Endothelial cell of umbilical vein (primary cell): ENCODE data around the gene ZNF329. TPM values are rescaled to one million over a fixed set of nuclear protein-coding genes. Genes with fewer than 3 reads are reported as not detected.

Experiments
- BruUV-seq: library from RNA; stranded (reverse); fragments of 400-500 nt; replicated peaks from 2 replicates; lab custom pipeline; 2021; lab: Mats Ljungman, UMichigan
- CTCF ChIA-PET: fragments of 300-600, 350-600 bp; sonication (Branson Sonifier 250); formaldehyde crosslinking; loops from one replicate; lab custom pipeline; 2021; ENCODE audit warnings: antibody characterized with exemption, inconsistent platforms; lab: Charles Lee
- POLR2A ChIA-PET: fragments of 300-600, 350-600 bp; sonication (Branson Sonifier 250); formaldehyde crosslinking; loops from one replicate; lab custom pipeline; 2021; ENCODE audit warnings: antibody characterized with exemption, inconsistent platforms; lab: Charles Lee
- DNase-seq: peaks from one replicate; pipeline ENCODE4 v3.0.0-alpha.2; 2011; ENCODE audit warnings: low read depth, low spot score
- FAIRE-seq: peaks from 2 replicates; lab custom pipeline; 2011; peaks lifted over from hg19 to GRCh38; lab: Jason Lieb, UNC
- H2AFZ ChIP-seq: 2 replicates; pipeline ENCODE4 v1.6.0; 2012; ENCODE audit warnings: low read depth, low read length, control low read depth, inconsistent platforms
- H3K27ac ChIP-seq: 2 replicates; pipeline ENCODE4 v1.5.1; 2011; ENCODE audit warnings: low read depth, mild to moderate bottlenecking, control low read depth, low read length, moderate library complexity; ENCODE audit not compliant: insufficient read depth
- H3K27me3 ChIP-seq, 2 experiments: 2 replicates each; pipeline versions ENCODE4 v1.6.0 to v1.6.1; 2011; ENCODE audit warnings: low read length in 2 of 2, mixed read lengths in 1 of 2; ENCODE audit not compliant: control insufficient read depth in 2 of 2, insufficient read depth in 2 of 2
- H3K36me3 ChIP-seq, 2 experiments: 2 replicates in 1 of 2; 3 replicates in 1 of 2; pipeline ENCODE4 v1.5.1; 2011; ENCODE audit warnings: low read length in 2 of 2, mild to moderate bottlenecking in 1 of 2, moderate library complexity in 1 of 2; ENCODE audit not compliant: control insufficient read depth in 2 of 2, insufficient read depth in 2 of 2; ENCODE audit errors: extremely low read depth in 1 of 2
- H3K4me1 ChIP-seq: 3 replicates; pipeline ENCODE4 v1.5.1; 2011; ENCODE audit warnings: mild to moderate bottlenecking, low read length; ENCODE audit not compliant: control insufficient read depth, insufficient read depth; ENCODE audit errors: extremely low read depth
- H3K4me2 ChIP-seq: 2 replicates; pipeline ENCODE4 v1.6.1; 2011; ENCODE audit warnings: low read length, control low read depth, mixed read lengths; ENCODE audit not compliant: insufficient read depth
- H3K4me3 ChIP-seq, 3 experiments: fragments of 200-600 bp in 1 of 3; sonication (generic), shearing (Covaris generic) in 1 of 3; replicated peaks in 1 of 3; 2 replicates each; pipeline ENCODE4 v1.5.1; 2011 to 2016; ENCODE audit warnings: control low read depth in 3 of 3, low read length in 3 of 3, mild to moderate bottlenecking in 2 of 3, inconsistent platforms in 1 of 3, low read depth in 1 of 3, moderate library complexity in 1 of 3; ENCODE audit not compliant: insufficient read depth in 1 of 3
- H3K79me2 ChIP-seq: 2 replicates; pipeline ENCODE4 v1.6.0; 2012; ENCODE audit warnings: low read length, inconsistent platforms; ENCODE audit not compliant: control insufficient read depth, insufficient read depth
- H3K9ac ChIP-seq: replicated peaks from 2 replicates; pipeline ENCODE3; 2011; ENCODE audit warnings: low read length, control low read depth; ENCODE audit not compliant: insufficient read depth; ENCODE audit errors: extremely low read depth
- H3K9me1 ChIP-seq: replicated peaks from 3 replicates; pipeline ENCODE4 v1.6.0; 2011; ENCODE audit warnings: mild to moderate bottlenecking, low read length; ENCODE audit not compliant: control insufficient read depth, insufficient read depth; ENCODE audit errors: extremely low read depth
- H3K9me3 ChIP-seq: replicated peaks from 2 replicates; pipeline ENCODE4 v1.5.1; 2012; ENCODE audit warnings: low read length, inconsistent platforms; ENCODE audit not compliant: control insufficient read depth, insufficient read depth
- H4K20me1 ChIP-seq: replicated peaks from 2 replicates; pipeline ENCODE3; 2011; ENCODE audit warnings: mild to moderate bottlenecking, low read length; ENCODE audit not compliant: control insufficient read depth, insufficient read depth; ENCODE audit errors: extremely low read depth
- CTCF ChIP-seq, 2 donors: IDR thresholded peaks; 1 replicate in 1 of 2; 2 replicates in 1 of 2; pipeline ENCODE4 v1.5.1; 2011; ENCODE audit warnings: low read length in 2 of 2, mild to moderate bottlenecking in 2 of 2, moderate library complexity in 2 of 2, control low read depth in 1 of 2, inconsistent platforms in 1 of 2, low read depth in 1 of 2; ENCODE audit not compliant: insufficient read depth in 1 of 2; ENCODE audit errors: extremely low read depth in 1 of 2
- EZH2 ChIP-seq: IDR thresholded peaks from 2 replicates; pipeline ENCODE4 v1.6.1; 2012; ENCODE audit warnings: borderline replicate concordance, low read depth, mild to moderate bottlenecking, moderate library complexity, low read length, inconsistent platforms; ENCODE audit not compliant: severe bottlenecking
- FOS ChIP-seq: IDR thresholded peaks from 2 replicates; pipeline ENCODE4 v1.6.1; 2011; ENCODE audit warnings: mild to moderate bottlenecking, low read length, moderate library complexity, borderline replicate concordance; ENCODE audit not compliant: insufficient read depth
- GATA2 ChIP-seq: IDR thresholded peaks from 2 replicates; pipeline ENCODE4 v1.7.0; 2011; ENCODE audit warnings: low read depth, mild to moderate bottlenecking, moderate library complexity, mixed read lengths, low read length; ENCODE audit not compliant: insufficient read length, insufficient read depth
- JUN ChIP-seq: IDR thresholded peaks from 2 replicates; pipeline ENCODE4 v1.6.1; 2011; ENCODE audit warnings: borderline replicate concordance, low read depth; ENCODE audit not compliant: insufficient read length, insufficient read depth
- MAX ChIP-seq: IDR thresholded peaks from 2 replicates; pipeline ENCODE4 v1.6.1; 2011; ENCODE audit not compliant: insufficient read depth, insufficient read length
- MYC ChIP-seq: IDR thresholded peaks from one replicate; pipeline ENCODE4 v1.6.1; 2011; ENCODE audit warnings: mild to moderate bottlenecking, low read depth, low read length
- POLR2A ChIP-seq: IDR thresholded peaks from 2 replicates; pipeline ENCODE4 v1.6.1; 2012; ENCODE audit warnings: low read depth, mild to moderate bottlenecking, control low read depth, low read length
- POLR2AphosphoS5 ChIP-seq: IDR thresholded peaks from 2 replicates; pipeline ENCODE4 v1.6.1; 2012; ENCODE audit warnings: low read depth, mild to moderate bottlenecking, control low read depth, low read length, moderate library complexity; ENCODE audit not compliant: insufficient read depth
- dilution Hi-C: fragments of 300-500 bp; cut with MboI; formaldehyde crosslinking; loops from one replicate; pipeline ENCODE4 v1.15.0; 2019; ENCODE audit warnings: low sequenced_read_pairs; ENCODE audit not compliant: extremely low pct_ligation_motif_present
- intact Hi-C: fragments of 100-400 bp; cut with micrococcal nuclease; formaldehyde crosslinking; loops from one replicate; pipeline ENCODE4 v1.10.0; 2022
- polyA plus RNA-seq, 4 experiments: library from polyadenylated mRNA; depleted of rRNA in 3 of 4; stranded (reverse) in 3 of 4; unstranded in 1 of 4; fragments of >200 nt; gene quantifications; 2 replicates each; pipeline versions ENCODE4 v1.2.1 to v1.2.3, GENCODE V29; 2011 to 2012; ENCODE audit warnings: missing spikeins in 1 of 4
- total RNA-seq: library from RNA; stranded (reverse); gene quantifications from 2 replicates; pipeline ENCODE4 v1.2.3, GENCODE V29; 2021

ZNF329 gene
- total and polyA plus RNA-seq, 2 donors (not counting 3 experiments of a cell fraction or from before 2014, with no cell fraction given) = 3.0 to 5.3 TPM

GRCh38 chr19:58096884-58097283, 53.7 kb downstream of the ZNF329 start:
- BruUV-seq = no TSS peak
- Histone ChIP-seq H3K36me3 (no peaks in the 10 kb centered on the region), H2AFZ (no peak overlapping the region), H3K4me2 (no peak overlapping the region), H3K4me1 (no peaks in the 10 kb centered on the region), H3K27ac (no peak overlapping the region), H4K20me1 (no peaks in the 10 kb centered on the region), H3K4me3 (no peak overlapping the region), H3K27me3 (no peaks in the 10 kb centered on the region), H3K79me2 (no peaks in the 10 kb centered on the region), H3K9ac (no peak overlapping the region), H3K9me3 (peaks cover 3% of the 10 kb centered on the region), H3K9me1 (no peaks in the 10 kb centered on the region)
- dilution Hi-C loops (no loop called here), intact Hi-C loops (loop anchor here (10.0 kb wide), 1 partner anchor 58 kb away; the partner anchor contains the start of gene ZNF329)
- TF ChIP-seq EZH2 = no peak
- TF ChIP-seq FOS = no peak
- no peak for TF ChIP-seq MAX
- no peak for TF ChIP-seq POLR2A
- TF ChIP-seq JUN = no peak
- no peak for TF ChIP-seq POLR2AphosphoS5
- TF ChIP-seq GATA2 = no peak
- no peak for TF ChIP-seq MYC
- TF ChIP-seq CTCF (IDR thresholded peaks at IDR 0.05; ENCODE audit: extremely low read depth in 1 of 2, insufficient read depth in 1 of 2, low read depth in 1 of 2, low read length in 2 of 2) = no peak
- CTCF ChIA-PET = no interaction called here
- DNase-seq (no peak), FAIRE-seq (no peak)
- POLR2A ChIA-PET = no interaction called here
